Keratinocyte (primary cell): Measurements from ENCODE around the gene PPP1R14B.

ENCODE experiments used
- CTCF ChIP-seq, 3 experiments: IDR thresholded peaks in 1 of 3; conservative IDR thresholded peaks in 1 of 3; optimal IDR thresholded peaks in 1 of 3; 2 replicates in 2 of 3; 3 replicates in 1 of 3; pipeline versions ENCODE3 to v1.5.1; 2011; ENCODE audit warnings: low read length in 3 of 3, mild to moderate bottlenecking in 3 of 3, moderate library complexity in 2 of 3, control low read depth in 1 of 3, inconsistent platforms in 1 of 3; ENCODE audit not compliant: insufficient read depth in 2 of 3; ENCODE audit errors: extremely low read depth in 1 of 3
- EZH2 ChIP-seq: IDR thresholded peaks from one replicate; pipeline ENCODE4 v1.6.1; 2012; ENCODE audit warnings: inconsistent platforms, mild to moderate bottlenecking, low read length, moderate library complexity

- no peak for TF ChIP-seq CTCF (optimal IDR thresholded peaks at IDR 0.05 in 1 of 3, IDR thresholded peaks at IDR 0.05 in 1 of 3, conservative IDR thresholded peaks at IDR 0.05 in 1 of 3; ENCODE audit: extremely low read depth in 1 of 3, insufficient read depth in 2 of 3, low read length in 3 of 3)
- TF ChIP-seq EZH2: no peak
Observed at GRCh38 chr11:64263947-64264317, 17.2 kb upstream of the PPP1R14B start.
